SK-N-SH (cell line): ENCODE data around the gene ZNF607. TPM values are rescaled to one million over a fixed set of nuclear protein-coding genes. Genes with fewer than 3 reads are reported as not detected.

Experiments used
- CTCF ChIA-PET: fragments of 300-600, 350-600 bp; formaldehyde crosslinking; extraction: SDS; loops from one replicate; lab custom pipeline; 2021; lab: Yijun Ruan, JAX
- POLR2A ChIA-PET: fragments of 350-600 bp; sonication (Branson Sonifier 250); formaldehyde crosslinking; extraction: SDS; loops from one replicate; lab custom pipeline; 2020; ENCODE audit warnings: antibody characterized with exemption, inconsistent platforms; lab: Yijun Ruan, JAX
- DNase-seq: peaks from one replicate; pipeline ENCODE4 v3.0.0; 2012
- H2AFZ ChIP-seq: fragments of 200-600 bp; sonication (generic); 2 replicates; pipeline ENCODE4 v1.8.1; 2016; ENCODE audit warnings: antibody characterized with exemption, mild to moderate bottlenecking, low read depth
- H3F3A ChIP-seq: fragments of 200-600 bp; sonication (generic); replicated peaks from 2 replicates; pipeline ENCODE3; 2016; ENCODE audit warnings: antibody characterized with exemption, mild to moderate bottlenecking; ENCODE audit not compliant: insufficient read depth
- H3K27ac ChIP-seq, 2 experiments: fragments of 200-500 bp in 1 of 2; fragments of 200-600 bp in 1 of 2; sonication (Bioruptor generic) in 1 of 2; sonication (generic), shearing (Covaris generic) in 1 of 2; 2 replicates each; pipeline versions ENCODE4 v1.5.1 to v1.6.1; 2014 to 2016; ENCODE audit warnings: low read depth in 2 of 2, inconsistent platforms in 1 of 2, low read length in 1 of 2, mild to moderate bottlenecking in 1 of 2, mixed read lengths in 1 of 2
- H3K27me3 ChIP-seq: fragments of 200-600 bp; sonication (generic), shearing (Covaris generic); 2 replicates; pipeline ENCODE4 v1.6.1; 2016; ENCODE audit warnings: mixed run types; ENCODE audit not compliant: insufficient read depth
- H3K36me3 ChIP-seq, 2 experiments: fragments of 200-500 bp in 1 of 2; fragments of 200-600 bp in 1 of 2; sonication (Bioruptor generic) in 1 of 2; sonication (generic) in 1 of 2; replicated peaks in 1 of 2; 2 replicates each; pipeline versions ENCODE3 to v1.5.1; 2014 to 2016; ENCODE audit warnings: low read length in 1 of 2, mild to moderate bottlenecking in 1 of 2; ENCODE audit not compliant: insufficient read depth in 2 of 2, control insufficient read depth in 1 of 2
- H3K4me1 ChIP-seq, 2 experiments: fragments of 200-500 bp in 1 of 2; fragments of 200-600 bp in 1 of 2; sonication (Bioruptor generic) in 1 of 2; sonication (generic), shearing (Covaris generic) in 1 of 2; 2 replicates each; pipeline versions ENCODE4 v1.5.1 to v1.6.1; 2014 to 2016; ENCODE audit warnings: low read depth in 1 of 2, low read length in 1 of 2, mixed run types in 1 of 2; ENCODE audit not compliant: insufficient read depth in 2 of 2, control insufficient read depth in 1 of 2
- H3K4me2 ChIP-seq: fragments of 200-600 bp; sonication (generic), shearing (Covaris generic); 2 replicates; pipeline ENCODE4 v1.6.1; 2017; ENCODE audit warnings: mixed run types
- H3K4me3 ChIP-seq, 2 experiments: fragments of 200-500 bp in 1 of 2; fragments of 200-600 bp in 1 of 2; sonication (Bioruptor generic) in 1 of 2; sonication (generic), shearing (Covaris generic) in 1 of 2; 2 replicates each; pipeline versions ENCODE4 v1.5.1 to v1.8.1; 2014 to 2016; ENCODE audit warnings: low read depth in 2 of 2, inconsistent platforms in 1 of 2, low read length in 1 of 2, mild to moderate bottlenecking in 1 of 2, mixed read lengths in 1 of 2, moderate library complexity in 1 of 2
- H3K79me2 ChIP-seq: fragments of 200-600 bp; sonication (generic); 2 replicates; pipeline ENCODE4 v1.8.1; 2017; ENCODE audit warnings: mild to moderate bottlenecking; ENCODE audit not compliant: insufficient read depth
- H3K9ac ChIP-seq: fragments of 200-600 bp; sonication (generic); 2 replicates; pipeline ENCODE4 v1.6.1; 2017; ENCODE audit warnings: mixed run types
- H3K9me2 ChIP-seq: fragments of 200-600 bp; sonication (generic); 2 replicates; pipeline ENCODE4 v1.6.1; 2017; ENCODE audit warnings: mixed run types
- H3K9me3 ChIP-seq: fragments of 200-600 bp; sonication (generic); 2 replicates; pipeline ENCODE4 v1.6.1; 2017; ENCODE audit warnings: mixed run types, mild to moderate bottlenecking, moderate library complexity
- H4K20me1 ChIP-seq: fragments of 200-600 bp; sonication (generic); 2 replicates; pipeline ENCODE4 v1.6.1; 2017; ENCODE audit warnings: mild to moderate bottlenecking, mixed run types; ENCODE audit not compliant: insufficient read depth
- CHD2 ChIP-seq: fragments of 150-350 bp; IDR thresholded peaks from 2 replicates; pipeline ENCODE4 v1.6.1; 2018; ENCODE audit warnings: low read length; ENCODE audit not compliant: partially characterized antibody
- FOXJ3 ChIP-seq: sonication (generic); formaldehyde crosslinking; IDR thresholded peaks from 2 replicates; pipeline ENCODE4 v1.5.1; 2020; ENCODE audit warnings: mild to moderate bottlenecking, missing genetic modification reagents
- GABPA ChIP-seq: IDR thresholded peaks from 2 replicates; pipeline ENCODE4 v1.4.0; 2012; ENCODE audit warnings: low read depth, mild to moderate bottlenecking
- MEF2A ChIP-seq: IDR thresholded peaks from 2 replicates; pipeline ENCODE4 v1.4.0; 2012; ENCODE audit warnings: low read depth, borderline replicate concordance
- MXI1 ChIP-seq: IDR thresholded peaks from 2 replicates; pipeline ENCODE4 v1.6.1; 2012; ENCODE audit warnings: mild to moderate bottlenecking, low read depth, low read length, improper control_type of control experiment
- REST ChIP-seq: IDR thresholded peaks from 2 replicates; pipeline ENCODE4 v1.6.1; 2012; ENCODE audit warnings: mild to moderate bottlenecking, low read depth, low read length, moderate library complexity
- RXRA ChIP-seq: IDR thresholded peaks from 2 replicates; pipeline ENCODE4 v1.4.0; 2012; ENCODE audit warnings: low read depth, mild to moderate bottlenecking, borderline replicate concordance
- USF2 ChIP-seq: fragments of 150-350 bp; IDR thresholded peaks from 2 replicates; pipeline ENCODE4 v1.6.1; 2017; ENCODE audit warnings: antibody characterized with exemption, low read length, low read depth, borderline replicate concordance
- YY1 ChIP-seq: IDR thresholded peaks from 2 replicates; pipeline ENCODE4 v1.4.0; 2012; ENCODE audit warnings: low read depth, mild to moderate bottlenecking
- ZBTB33 ChIP-seq: IDR thresholded peaks from 2 replicates; pipeline ENCODE4 v1.4.0; 2012; ENCODE audit warnings: low read depth, borderline replicate concordance
- WGBS: methylation state at CpG from one replicate; pipeline ENCODE4 v1.1.6; 2017; ENCODE audit warnings: low lambda C conversion rate; 5-methylcytosine and 5-hydroxymethylcytosine counted together
- polyA plus RNA-seq, 3 experiments: library from polyadenylated mRNA; depleted of rRNA; stranded (reverse); fragments of >200 nt; gene quantifications; 2 replicates each; pipeline ENCODE4 v1.2.3, GENCODE V29; 2012
- small RNA-seq, 7 experiments: library from RNA; depleted of rRNA; stranded (forward); fragments of <200 nt; gene quantifications; one replicate each; pipeline ENCODE3, GENCODE V24; 2012
- TF ChIP-seq, protein P1 (sequence below): fragments of 150-350 bp; IDR thresholded peaks from 2 replicates; pipeline ENCODE4 v1.6.1; 2016; ENCODE audit warnings: mild to moderate bottlenecking, low read depth, low read length
- TF ChIP-seq, protein P2 (sequence below): IDR thresholded peaks from 2 replicates; pipeline ENCODE4; 2012

Gene ZNF607
- polyA plus RNA-seq, 1 of the 3 experiments (the other 2 are of a cell fraction) = 2.0 TPM

DNA sequence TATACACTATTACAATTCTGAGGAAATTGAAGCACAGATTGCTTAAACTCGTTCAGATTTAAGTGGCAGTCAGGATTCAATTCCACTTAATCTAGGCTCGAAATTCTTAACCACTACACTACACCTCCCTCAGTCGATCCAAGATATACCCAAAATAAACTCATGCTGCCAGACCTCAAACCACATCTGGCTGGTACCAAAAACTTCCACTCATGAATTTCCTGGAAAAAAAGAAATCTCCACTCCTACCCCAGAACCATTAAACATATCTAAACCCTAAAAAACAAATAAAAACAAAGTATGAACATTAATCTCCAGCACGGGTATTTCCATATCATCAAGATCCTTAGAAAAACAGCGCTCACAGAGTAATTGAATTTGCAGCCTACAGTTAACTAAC, 65.4 kb downstream of the ZNF607 start:
- peak; percentile 40 for DNase-seq
- whole genome bisulfite sequencing = 5% methylated on average over 5 of the region's 5 CpGs
- Histone ChIP-seq H2AFZ (peak overlapping the region; percentile 95), H3K4me3 (peak overlapping the region; percentile 82 to 91), H3K36me3 (peaks cover 0 to 37% of the 10 kb centered on the region in 2 experiments), H3K79me2 (peaks cover 60% of the 10 kb centered on the region), H3K9ac (peak overlapping the region; percentile 88), H3K4me1 (no peaks in the 10 kb centered on the region; a peak in 1 of 4 replicates), H3K27me3 (no peaks in the 10 kb centered on the region), H3K9me3 (peaks cover 9% of the 10 kb centered on the region), H3K4me2 (peak overlapping the region; percentile 87), H4K20me1 (no peaks in the 10 kb centered on the region), H3K27ac (peak overlapping the region; percentile 80 to 96; a peak in 3 of 4 replicates), H3K9me2 (no peaks in the 10 kb centered on the region), H3F3A (peaks cover 9% of the 10 kb centered on the region)
- CTCF ChIA-PET = no interaction called here
- POLR2A ChIA-PET = interaction anchor here (0.6 to 1.5 kb wide), 5 partner anchors 38 to 148 kb away, joined by 3 to 5 read pairs (median 3); partner anchors contain the start of genes ZNF540, ZNF571 and ZNF793
- no peak; the same call in none of the 2 replicates for TF ChIP-seq MXI1
- no peak for TF ChIP-seq REST
- TF ChIP-seq MEF2A = no peak
- TF ChIP-seq YY1 = no peak
- no peak for TF ChIP-seq USF2
- TF ChIP-seq ZBTB33 = no peak
- TF ChIP-seq FOXJ3 (CRISPR knock-in tag) = no peak
- TF ChIP-seq RXRA = no peak
- TF ChIP-seq, protein P1, sequence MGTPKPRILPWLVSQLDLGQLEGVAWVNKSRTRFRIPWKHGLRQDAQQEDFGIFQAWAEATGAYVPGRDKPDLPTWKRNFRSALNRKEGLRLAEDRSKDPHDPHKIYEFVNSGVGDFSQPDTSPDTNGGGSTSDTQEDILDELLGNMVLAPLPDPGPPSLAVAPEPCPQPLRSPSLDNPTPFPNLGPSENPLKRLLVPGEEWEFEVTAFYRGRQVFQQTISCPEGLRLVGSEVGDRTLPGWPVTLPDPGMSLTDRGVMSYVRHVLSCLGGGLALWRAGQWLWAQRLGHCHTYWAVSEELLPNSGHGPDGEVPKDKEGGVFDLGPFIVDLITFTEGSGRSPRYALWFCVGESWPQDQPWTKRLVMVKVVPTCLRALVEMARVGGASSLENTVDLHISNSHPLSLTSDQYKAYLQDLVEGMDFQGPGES = no peak
- TF ChIP-seq, protein P2, sequence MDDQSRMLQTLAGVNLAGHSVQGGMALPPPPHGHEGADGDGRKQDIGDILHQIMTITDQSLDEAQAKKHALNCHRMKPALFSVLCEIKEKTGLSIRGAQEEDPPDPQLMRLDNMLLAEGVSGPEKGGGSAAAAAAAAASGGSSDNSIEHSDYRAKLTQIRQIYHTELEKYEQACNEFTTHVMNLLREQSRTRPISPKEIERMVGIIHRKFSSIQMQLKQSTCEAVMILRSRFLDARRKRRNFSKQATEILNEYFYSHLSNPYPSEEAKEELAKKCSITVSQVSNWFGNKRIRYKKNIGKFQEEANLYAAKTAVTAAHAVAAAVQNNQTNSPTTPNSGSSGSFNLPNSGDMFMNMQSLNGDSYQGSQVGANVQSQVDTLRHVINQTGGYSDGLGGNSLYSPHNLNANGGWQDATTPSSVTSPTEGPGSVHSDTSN = no peak
- no peak for TF ChIP-seq GABPA
- no peak for TF ChIP-seq CHD2

Small RNA genes within 50 kb of the gene (small RNA-seq; reads per million reads assigned to genes)
- 0 to 4.7 (median 0) reads per million in 7 experiments for gene SELENOKP1

Other genes starting within 250 kb of the ZNF607 start
- 2.3 and 4.1 TPM in 2 replicates for gene ZNF793, start 212.8 kb downstream of the ZNF607 start, polyA plus RNA-seq (2012; rRNA removed)
- gene ZNF571, start 125.0 kb downstream of the ZNF607 start, polyA plus RNA-seq (2012; rRNA removed) = 1.1 and 3.0 TPM in 2 replicates
- gene ZNF540, start 124.9 kb downstream of the ZNF607 start, polyA plus RNA-seq (2012; rRNA removed) = 0.08 TPM in 2 replicates
- gene ZFP30, start 64.3 kb downstream of the ZNF607 start, polyA plus RNA-seq (2012; rRNA removed) = 2.3 and 2.5 TPM in 2 replicates
- 1.3 and 2.1 TPM in 2 replicates for gene ZNF573, start 59.8 kb upstream of the ZNF607 start, polyA plus RNA-seq (2012; rRNA removed)
- gene WDR87, start 186.8 kb upstream of the ZNF607 start, polyA plus RNA-seq (2012; rRNA removed) = not detected in 2 replicates
- gene SIPA1L3, start 187.4 kb upstream of the ZNF607 start, polyA plus RNA-seq (2012; rRNA removed) = 6.7 and 11.6 TPM in 2 replicates